Measurements from ENCODE around the gene NRXN3. TPM values are rescaled to one million over a fixed set of nuclear protein-coding genes. Genes with fewer than 3 reads are reported as not detected.

NRXN3 gene
- total and polyA plus RNA-seq, 2 experiments from 2014 or later, result 1.0 to 1.8 TPM

DNA sequence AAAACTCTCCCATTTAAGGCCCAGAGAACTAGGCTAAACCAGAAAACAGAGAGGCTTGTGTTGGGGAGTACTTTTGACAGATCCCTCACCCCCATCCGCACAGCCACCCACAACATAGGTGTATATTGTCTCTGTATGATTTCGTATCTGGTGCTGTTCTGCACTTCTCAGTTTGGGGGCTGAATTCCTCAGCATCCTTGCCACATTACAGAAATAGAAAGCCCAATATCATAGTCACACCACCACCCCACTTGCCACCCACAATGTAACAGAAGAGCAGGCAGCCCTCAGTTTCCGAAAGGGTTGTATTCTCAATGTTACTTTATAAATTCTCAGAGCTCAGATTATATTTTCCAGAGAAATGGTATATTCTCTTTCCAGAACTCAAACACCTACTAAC lies 1090.2 kb downstream of the NRXN3 start:
- Histone ChIP-seq H3K4me2 (no peak overlapping the region), H4K20me1 (replicated peaks; ENCODE audit: insufficient read depth) (no peaks in the 10 kb centered on the region), H3K79me2 (replicated peaks; ENCODE audit: insufficient read depth) (no peaks in the 10 kb centered on the region), H3K36me3 (ENCODE audit: insufficient read depth) (peaks cover 5% of the 10 kb centered on the region; the same call in 1 of the 2 replicates), H3K9me2 (ENCODE audit: insufficient read depth) (no peaks in the 10 kb centered on the region), H3K4me3 (no peak overlapping the region), H3K27ac (ENCODE audit: low read depth) (no peak overlapping the region), H3F3A (replicated peaks; ENCODE audit: low read depth) (no peaks in the 10 kb centered on the region), H3K4me1 (ENCODE audit: insufficient read depth) (no peaks in the 10 kb centered on the region), H3K27me3 (ENCODE audit: insufficient read depth) (no peaks in the 10 kb centered on the region), H2AFZ (no peak overlapping the region)
- Mint-ChIP-seq H3K36me3 (ENCODE audit: low read depth) (peaks cover 6% of the 10 kb centered on the region; the same call in 1 of the 3 replicates), H3K27ac (no peak overlapping the region), H3K4me1 (no peaks in the 10 kb centered on the region), H3K9me3 (peaks cover 7% of the 10 kb centered on the region; the same call in 1 of the 3 replicates), H3K27me3 (ENCODE audit: insufficient read depth, low read depth, poor library complexity) (peaks cover 3% of the 10 kb centered on the region), H3K4me3 (no peak overlapping the region)
- DNase-seq (ENCODE audit: low spot score) (no peak), ATAC-seq (no peak)
- TF ChIP-seq POLR2AphosphoS5 (IDR thresholded peaks at IDR 0.05; ENCODE audit: low read depth) (no peak), CTCF (conservative IDR thresholded peaks at IDR 0.05; ENCODE audit: low read depth in 2 of 2) (no peak), ZNF114 (CRISPR knock-in tag; IDR thresholded peaks at IDR 0.05) (no peak), CREB1 (CRISPR knock-in tag; IDR thresholded peaks at IDR 0.05; ENCODE audit: low read depth) (no peak), NANOG (IDR thresholded peaks at IDR 0.05; ENCODE audit: borderline replicate concordance) (no peak), JUNB (IDR thresholded peaks at IDR 0.05; ENCODE audit: unreplicated experiment) (no peak), STAT1 (IDR thresholded peaks at IDR 0.05; ENCODE audit: unreplicated experiment) (no peak)
- TF ChIP-seq, protein P1, sequence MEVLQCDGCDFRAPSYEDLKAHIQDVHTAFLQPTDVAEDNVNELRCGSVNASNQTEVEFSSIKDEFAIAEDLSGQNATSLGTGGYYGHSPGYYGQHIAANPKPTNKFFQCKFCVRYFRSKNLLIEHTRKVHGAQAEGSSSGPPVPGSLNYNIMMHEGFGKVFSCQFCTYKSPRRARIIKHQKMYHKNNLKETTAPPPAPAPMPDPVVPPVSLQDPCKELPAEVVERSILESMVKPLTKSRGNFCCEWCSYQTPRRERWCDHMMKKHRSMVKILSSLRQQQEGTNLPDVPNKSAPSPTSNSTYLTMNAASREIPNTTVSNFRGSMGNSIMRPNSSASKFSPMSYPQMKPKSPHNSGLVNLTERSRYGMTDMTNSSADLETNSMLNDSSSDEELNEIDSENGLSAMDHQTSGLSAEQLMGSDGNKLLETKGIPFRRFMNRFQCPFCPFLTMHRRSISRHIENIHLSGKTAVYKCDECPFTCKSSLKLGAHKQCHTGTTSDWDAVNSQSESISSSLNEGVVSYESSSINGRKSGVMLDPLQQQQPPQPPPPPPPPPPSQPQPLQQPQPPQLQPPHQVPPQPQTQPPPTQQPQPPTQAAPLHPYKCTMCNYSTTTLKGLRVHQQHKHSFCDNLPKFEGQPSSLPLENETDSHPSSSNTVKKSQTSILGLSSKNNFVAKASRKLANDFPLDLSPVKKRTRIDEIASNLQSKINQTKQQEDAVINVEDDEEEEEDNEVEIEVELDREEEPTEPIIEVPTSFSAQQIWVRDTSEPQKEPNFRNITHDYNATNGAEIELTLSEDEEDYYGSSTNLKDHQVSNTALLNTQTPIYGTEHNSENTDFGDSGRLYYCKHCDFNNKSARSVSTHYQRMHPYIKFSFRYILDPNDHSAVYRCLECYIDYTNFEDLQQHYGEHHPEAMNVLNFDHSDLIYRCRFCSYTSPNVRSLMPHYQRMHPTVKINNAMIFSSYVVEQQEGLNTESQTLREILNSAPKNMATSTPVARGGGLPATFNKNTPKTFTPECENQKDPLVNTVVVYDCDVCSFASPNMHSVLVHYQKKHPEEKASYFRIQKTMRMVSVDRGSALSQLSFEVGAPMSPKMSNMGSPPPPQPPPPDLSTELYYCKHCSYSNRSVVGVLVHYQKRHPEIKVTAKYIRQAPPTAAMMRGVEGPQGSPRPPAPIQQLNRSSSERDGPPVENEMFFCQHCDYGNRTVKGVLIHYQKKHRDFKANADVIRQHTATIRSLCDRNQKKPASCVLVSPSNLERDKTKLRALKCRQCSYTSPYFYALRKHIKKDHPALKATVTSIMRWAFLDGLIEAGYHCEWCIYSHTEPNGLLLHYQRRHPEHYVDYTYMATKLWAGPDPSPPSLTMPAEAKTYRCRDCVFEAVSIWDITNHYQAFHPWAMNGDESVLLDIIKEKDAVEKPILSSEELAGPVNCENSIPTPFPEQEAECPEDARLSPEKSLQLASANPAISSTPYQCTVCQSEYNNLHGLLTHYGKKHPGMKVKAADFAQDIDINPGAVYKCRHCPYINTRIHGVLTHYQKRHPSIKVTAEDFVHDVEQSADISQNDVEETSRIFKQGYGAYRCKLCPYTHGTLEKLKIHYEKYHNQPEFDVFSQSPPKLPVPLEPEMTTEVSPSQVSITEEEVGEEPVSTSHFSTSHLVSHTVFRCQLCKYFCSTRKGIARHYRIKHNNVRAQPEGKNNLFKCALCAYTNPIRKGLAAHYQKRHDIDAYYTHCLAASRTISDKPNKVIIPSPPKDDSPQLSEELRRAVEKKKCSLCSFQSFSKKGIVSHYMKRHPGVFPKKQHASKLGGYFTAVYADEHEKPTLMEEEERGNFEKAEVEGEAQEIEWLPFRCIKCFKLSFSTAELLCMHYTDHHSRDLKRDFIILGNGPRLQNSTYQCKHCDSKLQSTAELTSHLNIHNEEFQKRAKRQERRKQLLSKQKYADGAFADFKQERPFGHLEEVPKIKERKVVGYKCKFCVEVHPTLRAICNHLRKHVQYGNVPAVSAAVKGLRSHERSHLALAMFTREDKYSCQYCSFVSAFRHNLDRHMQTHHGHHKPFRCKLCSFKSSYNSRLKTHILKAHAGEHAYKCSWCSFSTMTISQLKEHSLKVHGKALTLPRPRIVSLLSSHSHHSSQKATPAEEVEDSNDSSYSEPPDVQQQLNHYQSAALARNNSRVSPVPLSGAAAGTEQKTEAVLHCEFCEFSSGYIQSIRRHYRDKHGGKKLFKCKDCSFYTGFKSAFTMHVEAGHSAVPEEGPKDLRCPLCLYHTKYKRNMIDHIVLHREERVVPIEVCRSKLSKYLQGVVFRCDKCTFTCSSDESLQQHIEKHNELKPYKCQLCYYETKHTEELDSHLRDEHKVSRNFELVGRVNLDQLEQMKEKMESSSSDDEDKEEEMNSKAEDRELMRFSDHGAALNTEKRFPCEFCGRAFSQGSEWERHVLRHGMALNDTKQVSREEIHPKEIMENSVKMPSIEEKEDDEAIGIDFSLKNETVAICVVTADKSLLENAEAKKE (CRISPR knock-in tag; IDR thresholded peaks at IDR 0.05), result no peak

Measured in GM23338 (cell line).